Measurements from ENCODE around the gene MDM2. TPM values are rescaled to one million over a fixed set of nuclear protein-coding genes. Genes with fewer than 3 reads are reported as not detected.

The MDM2 gene
- total and polyA plus RNA-seq, 2 of the 13 experiments (the other 11 are each of a cell fraction or from before 2014, with no cell fraction given): 29.3 to 314 TPM

- no peak for TF ChIP-seq HMGA1 (CRISPR knock-in tag; conservative IDR thresholded peaks at IDR 0.05)
- no peak for TF ChIP-seq ZBTB25 (CRISPR knock-in tag; IDR thresholded peaks at IDR 0.05)
- TF ChIP-seq PRDM10 (CRISPR knock-in tag; IDR thresholded peaks at IDR 0.05; ENCODE audit: low read depth): peak; percentile 97
- peak; percentile 86; the same call in 1 of the 2 replicates for TF ChIP-seq MIER3 (CRISPR knock-in tag; IDR thresholded peaks at IDR 0.05; ENCODE audit: borderline replicate concordance)
- no peak for TF ChIP-seq RFX5 (IDR thresholded peaks at IDR 0.05; ENCODE audit: low read depth, low read length)
- no peak; the same call in 1 of the 2 replicates for TF ChIP-seq THAP7 (CRISPR knock-in tag; IDR thresholded peaks at IDR 0.05)
- peak; percentile 68; the same call in 1 of the 2 replicates for TF ChIP-seq BCL3 (CRISPR knock-in tag; IDR thresholded peaks at IDR 0.05)
- TF ChIP-seq PCBP1 (IDR thresholded peaks at IDR 0.05; ENCODE audit: borderline replicate concordance, low read depth, low read length): no peak
- TF ChIP-seq SOX5 (CRISPR knock-in tag; IDR thresholded peaks at IDR 0.05; ENCODE audit: borderline replicate concordance): peak; percentile 71; the same call in 1 of the 2 replicates
- 0 out of 2 replicates have a peak, but pooled peaks have one; percentile 60 for TF ChIP-seq MLLT10 (CRISPR knock-in tag; IDR thresholded peaks at IDR 0.05)
- TF ChIP-seq AGO1 (IDR thresholded peaks at IDR 0.05; ENCODE audit: low read depth, low read length, poor library complexity, severe bottlenecking): peak; percentile 42
- no peak for TF ChIP-seq ZNF512 (CRISPR knock-in tag; IDR thresholded peaks at IDR 0.05)
- TF ChIP-seq ATF7 (IDR thresholded peaks at IDR 0.05): no peak
- TF ChIP-seq ATF7 (CRISPR knock-in tag; IDR thresholded peaks at IDR 0.05): peak; percentile 61; the same call in 1 of the 2 replicates
- no peak for TF ChIP-seq FOSL1 (CRISPR knock-in tag; IDR thresholded peaks at IDR 0.05; ENCODE audit: borderline replicate concordance)
- TF ChIP-seq SKI (IDR thresholded peaks at IDR 0.05; ENCODE audit: partially characterized antibody): peak; percentile 97
- TF ChIP-seq ESRRA (CRISPR knock-in tag; IDR thresholded peaks at IDR 0.05; ENCODE audit: low read depth): peak; percentile 89
- TF ChIP-seq ZNF678 (CRISPR knock-in tag; IDR thresholded peaks at IDR 0.05): no peak
- no peak for TF ChIP-seq HHEX (CRISPR knock-in tag; IDR thresholded peaks at IDR 0.05)
- TF ChIP-seq SETDB1 (CRISPR knock-in tag; IDR thresholded peaks at IDR 0.05; ENCODE audit: borderline replicate concordance): no peak
Measured at GRCh38 chr12:68804657-68805591, 3.1 kb upstream of the MDM2 start (continued).

All from HepG2 (cell line).